C4-2B (cell line): Measurements from ENCODE around the gene CLEC12A.

ENCODE experiments used
- ZFX ChIP-seq: fragments of 450-650 bp; IDR thresholded peaks from 2 replicates; pipeline ENCODE4 v1.6.1; 2017
- TF ChIP-seq, protein P1 (sequence below): fragments of 450-650 bp; conservative IDR thresholded peaks from 2 replicates; pipeline ENCODE4 v1.5.1; 2017; ENCODE audit warnings: mild to moderate bottlenecking

DNA sequence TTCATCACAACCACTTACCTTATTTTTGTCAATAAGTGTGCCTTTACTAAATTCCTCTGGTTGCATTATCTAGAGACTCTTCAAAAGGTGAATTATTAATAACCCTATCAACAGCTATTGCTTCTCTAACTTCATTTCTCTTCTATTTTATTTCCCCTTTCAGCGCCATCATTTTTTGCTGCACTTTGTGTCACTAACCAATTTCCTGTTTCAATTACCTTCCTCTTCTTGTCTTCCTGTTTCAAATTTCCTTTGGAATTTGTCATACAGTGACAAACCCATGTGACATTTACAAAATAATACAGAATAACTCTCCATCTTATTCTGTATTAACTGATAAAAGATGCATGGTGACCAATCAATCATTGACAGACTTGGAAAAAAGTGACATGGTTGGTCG is 26.8 kb upstream of the CLEC12A start:
- TF ChIP-seq, protein P1, sequence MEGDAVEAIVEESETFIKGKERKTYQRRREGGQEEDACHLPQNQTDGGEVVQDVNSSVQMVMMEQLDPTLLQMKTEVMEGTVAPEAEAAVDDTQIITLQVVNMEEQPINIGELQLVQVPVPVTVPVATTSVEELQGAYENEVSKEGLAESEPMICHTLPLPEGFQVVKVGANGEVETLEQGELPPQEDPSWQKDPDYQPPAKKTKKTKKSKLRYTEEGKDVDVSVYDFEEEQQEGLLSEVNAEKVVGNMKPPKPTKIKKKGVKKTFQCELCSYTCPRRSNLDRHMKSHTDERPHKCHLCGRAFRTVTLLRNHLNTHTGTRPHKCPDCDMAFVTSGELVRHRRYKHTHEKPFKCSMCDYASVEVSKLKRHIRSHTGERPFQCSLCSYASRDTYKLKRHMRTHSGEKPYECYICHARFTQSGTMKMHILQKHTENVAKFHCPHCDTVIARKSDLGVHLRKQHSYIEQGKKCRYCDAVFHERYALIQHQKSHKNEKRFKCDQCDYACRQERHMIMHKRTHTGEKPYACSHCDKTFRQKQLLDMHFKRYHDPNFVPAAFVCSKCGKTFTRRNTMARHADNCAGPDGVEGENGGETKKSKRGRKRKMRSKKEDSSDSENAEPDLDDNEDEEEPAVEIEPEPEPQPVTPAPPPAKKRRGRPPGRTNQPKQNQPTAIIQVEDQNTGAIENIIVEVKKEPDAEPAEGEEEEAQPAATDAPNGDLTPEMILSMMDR, result no peak
- TF ChIP-seq ZFX, result no peak
